MCF 10A (cell line): Measurements from ENCODE around the gene FAM25C. TPM values are rescaled to one million over a fixed set of nuclear protein-coding genes. Genes with fewer than 3 reads are reported as not detected.
"Not testable (repeated sequence)": the region's sequence is repeated elsewhere in the genome, so short reads cannot be mapped to it uniquely, and the experiment has no call there.

Experiments
- BruUV-seq: library from RNA; stranded (reverse); fragments of 400-500 nt; replicated peaks from 2 replicates; lab custom pipeline; 2021; lab: Mats Ljungman, UMichigan
- CTCF ChIA-PET: fragments of 300-600 bp; sonication (Branson Sonifier 250); formaldehyde crosslinking; extraction: SDS; loops from one replicate; lab custom pipeline; 2021; ENCODE audit warnings: antibody characterized with exemption, inconsistent platforms; lab: Yijun Ruan, JAX
- POLR2A ChIA-PET: fragments of 300-600, 350-650 bp; sonication (Branson Sonifier 250); formaldehyde crosslinking; extraction: SDS; loops from one replicate; lab custom pipeline; 2020; ENCODE audit warnings: antibody characterized with exemption, inconsistent platforms; lab: Yijun Ruan, JAX
- DNase-seq: peaks from one replicate; pipeline ENCODE4 v3.0.0-alpha.2; 2018; ENCODE audit not compliant: unreplicated experiment
- H3K27ac Mint-ChIP-seq: one replicate; pipeline ENCODE4 v1.8.0; 2022; ENCODE audit warnings: mild to moderate bottlenecking, low read depth, mixed read lengths; ENCODE audit not compliant: unreplicated experiment
- H3K27me3 Mint-ChIP-seq: one replicate; pipeline ENCODE4 v1.8.0; 2022; ENCODE audit warnings: mixed read lengths; ENCODE audit not compliant: insufficient read depth, unreplicated experiment
- H3K36me3 Mint-ChIP-seq: one replicate; pipeline ENCODE4 v1.8.0; 2022; ENCODE audit warnings: mild to moderate bottlenecking, moderate library complexity, mixed read lengths; ENCODE audit not compliant: insufficient read depth, unreplicated experiment
- H3K4me1 Mint-ChIP-seq: one replicate; pipeline ENCODE4 v1.8.0; 2022; ENCODE audit warnings: mixed read lengths; ENCODE audit not compliant: insufficient read depth, unreplicated experiment
- H3K4me3 Mint-ChIP-seq: one replicate; pipeline ENCODE4 v1.8.0; 2022; ENCODE audit warnings: mild to moderate bottlenecking, moderate library complexity, mixed read lengths; ENCODE audit not compliant: unreplicated experiment
- H3K9me3 Mint-ChIP-seq: one replicate; pipeline ENCODE4 v1.8.0; 2022; ENCODE audit warnings: mixed read lengths; ENCODE audit not compliant: unreplicated experiment
- intact Hi-C: fragments of 100-400 bp; cut with micrococcal nuclease; formaldehyde crosslinking; loops from 2 replicates; pipeline ENCODE4 v1.14.1; 2022
- total RNA-seq: library from RNA; stranded (reverse); gene quantifications from 2 replicates; pipeline ENCODE4 v1.2.3, GENCODE V29; 2022

The FAM25C gene
- total RNA-seq, 1 experiment from 2014 or later = not detected

DNA sequence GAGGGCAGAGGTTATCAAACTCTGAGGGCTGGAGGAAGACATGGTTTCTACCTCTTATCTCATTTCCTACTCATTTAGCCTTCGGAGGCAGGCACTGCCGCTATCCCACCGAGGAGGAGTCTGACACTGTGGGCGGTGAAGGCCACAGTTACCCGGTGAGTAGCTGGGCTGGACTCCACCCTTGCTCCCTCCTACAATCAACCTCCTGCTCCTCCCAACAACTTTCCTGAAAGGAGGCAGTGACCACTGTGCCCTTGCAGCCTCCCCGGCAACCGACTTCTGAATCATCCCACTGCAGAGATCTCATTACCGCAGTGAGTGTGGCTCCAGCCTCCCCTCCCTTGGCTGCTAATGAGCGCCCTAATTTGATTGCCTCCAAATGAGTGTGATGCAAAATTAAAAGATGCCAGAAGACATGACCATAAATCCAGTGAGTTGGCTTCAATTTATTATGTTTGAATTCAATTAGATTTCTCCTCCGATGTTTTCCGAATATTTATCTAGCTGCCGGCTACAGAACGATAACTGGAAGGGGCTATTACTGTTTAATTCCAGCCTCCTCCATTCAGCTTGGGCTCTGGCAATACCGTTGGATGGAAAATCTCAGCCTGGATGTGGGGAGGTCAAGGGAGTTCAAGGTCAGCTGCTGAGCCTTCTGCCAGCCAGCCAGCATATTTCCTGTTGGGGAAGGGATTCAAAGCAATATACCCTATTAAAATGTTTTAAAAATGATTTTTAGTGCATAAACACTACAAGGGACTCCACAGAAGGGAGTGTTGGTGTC is 35.1 kb downstream of the FAM25C start:
- intact Hi-C loops, DNase-seq, H3K27ac Mint-ChIP-seq, H3K9me3 Mint-ChIP-seq, H3K36me3 Mint-ChIP-seq, H3K4me1 Mint-ChIP-seq, BruUV-seq, CTCF ChIA-PET, H3K27me3 Mint-ChIP-seq, POLR2A ChIA-PET, H3K4me3 Mint-ChIP-seq: not testable (repeated sequence)

GRCh38 chr10:47962785-47963184 is 36.8 kb downstream of the FAM25C start:
- H3K36me3 Mint-ChIP-seq, H3K27ac Mint-ChIP-seq, intact Hi-C loops, BruUV-seq, POLR2A ChIA-PET, H3K27me3 Mint-ChIP-seq, H3K4me3 Mint-ChIP-seq, H3K4me1 Mint-ChIP-seq, DNase-seq, H3K9me3 Mint-ChIP-seq, CTCF ChIA-PET: not testable (repeated sequence)

DNA sequence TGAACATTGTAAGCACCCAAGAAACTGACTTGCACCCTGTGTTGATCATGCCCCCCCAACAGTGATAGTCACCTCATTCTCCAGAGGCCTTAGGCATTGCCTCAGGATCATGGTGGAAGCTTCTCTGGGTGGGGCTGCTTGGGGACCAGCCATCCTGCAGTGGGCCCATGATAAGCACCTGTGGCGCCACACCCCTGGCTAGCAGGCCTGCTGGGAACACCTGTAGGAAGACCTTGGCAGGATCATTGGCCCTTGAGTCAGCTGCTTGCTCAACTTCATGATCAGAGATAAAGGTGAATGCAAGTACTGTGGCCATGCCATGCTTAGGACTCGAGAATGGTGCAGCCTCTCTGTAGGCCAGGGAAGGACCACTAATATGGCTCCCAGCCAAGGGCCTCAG is 38.9 kb downstream of the FAM25C start:
- intact Hi-C loops, H3K36me3 Mint-ChIP-seq, H3K4me1 Mint-ChIP-seq, H3K4me3 Mint-ChIP-seq, BruUV-seq, H3K27me3 Mint-ChIP-seq, CTCF ChIA-PET, H3K27ac Mint-ChIP-seq, POLR2A ChIA-PET, DNase-seq, H3K9me3 Mint-ChIP-seq: not testable (repeated sequence)

DNA sequence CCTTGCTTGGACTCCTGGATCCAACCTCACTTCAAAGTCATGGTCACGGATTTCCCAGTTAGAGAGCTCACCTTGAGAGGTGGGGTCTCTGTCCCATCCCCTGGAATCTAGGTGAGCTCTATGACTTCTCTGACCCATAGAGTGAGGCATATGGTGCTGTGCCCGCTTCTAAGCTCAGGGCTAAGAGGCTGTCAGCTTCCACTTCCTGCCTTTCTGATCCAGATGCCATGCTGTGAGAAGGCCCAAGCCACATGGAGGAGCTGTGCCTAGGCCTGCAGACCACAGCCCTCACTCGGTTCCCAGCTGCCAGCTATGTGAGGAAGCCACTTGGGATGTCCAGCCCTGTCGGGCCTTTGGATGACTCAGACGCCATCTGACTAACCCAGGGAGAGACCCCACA is 39.9 kb downstream of the FAM25C start:
- H3K9me3 Mint-ChIP-seq, POLR2A ChIA-PET: not testable (repeated sequence)

GRCh38 chr10:47957158-47957557 is 42.4 kb downstream of the FAM25C start:
- H3K27me3 Mint-ChIP-seq, H3K4me1 Mint-ChIP-seq, intact Hi-C loops, H3K4me3 Mint-ChIP-seq, DNase-seq, CTCF ChIA-PET, H3K27ac Mint-ChIP-seq, H3K9me3 Mint-ChIP-seq, H3K36me3 Mint-ChIP-seq, POLR2A ChIA-PET, BruUV-seq: not testable (repeated sequence)

More for the DNA sequence above, 39.9 kb downstream of the FAM25C start:
- H3K4me1 Mint-ChIP-seq, H3K36me3 Mint-ChIP-seq, H3K27ac Mint-ChIP-seq, CTCF ChIA-PET, intact Hi-C loops, DNase-seq, H3K4me3 Mint-ChIP-seq, BruUV-seq, H3K27me3 Mint-ChIP-seq: not testable (repeated sequence)

DNA sequence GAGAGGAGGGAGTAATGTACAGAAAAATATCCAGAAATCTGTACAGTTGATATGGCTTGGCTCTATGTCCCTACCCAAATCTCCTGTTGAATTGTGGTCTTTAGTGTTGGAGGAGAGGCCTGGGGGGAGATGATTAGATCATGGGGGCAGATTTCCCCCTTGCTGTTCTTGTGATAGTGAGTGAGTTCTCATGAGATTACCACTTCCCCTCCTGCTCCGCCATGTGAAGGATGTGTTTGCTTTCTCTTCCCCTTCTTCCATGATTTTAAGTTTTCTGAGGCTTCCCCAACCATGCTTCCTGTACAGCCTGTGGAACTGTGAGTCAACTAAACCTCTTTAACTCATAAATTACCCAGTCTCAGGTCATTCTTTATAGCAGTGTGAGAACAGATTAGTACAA is 52.2 kb downstream of the FAM25C start:
- H3K4me1 Mint-ChIP-seq, intact Hi-C loops, H3K27me3 Mint-ChIP-seq, CTCF ChIA-PET, BruUV-seq, H3K36me3 Mint-ChIP-seq, H3K4me3 Mint-ChIP-seq, POLR2A ChIA-PET, H3K9me3 Mint-ChIP-seq, H3K27ac Mint-ChIP-seq, DNase-seq: not testable (repeated sequence)

Other genes with a start within 250 kb of the FAM25C start
- gene SYT15B, start 236.2 kb downstream of the FAM25C start, total RNA-seq = 0.07 TPM in 1 of 2 replicates, not detected in the other
- gene NPY4R2, start 81.1 kb downstream of the FAM25C start, total RNA-seq = not detected in 2 replicates